ENCODE data around the gene PSMA7. TPM values are rescaled to one million over a fixed set of nuclear protein-coding genes. Genes with fewer than 3 reads are reported as not detected.

The PSMA7 gene
- polyA plus RNA-seq, 1 donor (not counting 4 experiments of a cell fraction or from before 2014, with no cell fraction given): 383 TPM

DNA sequence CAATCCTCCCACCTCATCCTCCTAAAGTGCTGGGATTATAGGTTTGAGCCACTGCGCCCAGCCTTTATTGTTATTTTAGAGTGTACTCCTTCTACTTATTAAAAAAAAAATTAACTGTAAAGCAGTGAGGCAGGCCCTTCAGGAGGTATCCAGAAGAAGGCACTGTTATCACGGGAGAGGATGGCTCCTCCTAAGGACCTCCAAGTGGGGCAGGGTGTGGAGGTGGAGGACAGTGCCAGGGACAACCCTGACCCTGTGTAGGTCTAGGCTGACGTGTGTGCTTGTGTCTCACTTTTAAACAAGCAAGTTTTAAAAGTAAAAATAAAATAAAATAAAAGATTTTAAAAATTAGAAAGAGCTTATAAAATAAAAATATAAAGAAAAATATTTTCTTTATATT lies 53.8 kb downstream of the PSMA7 start:
- H3K4me1 ChIP-seq (ENCODE audit: control insufficient read depth, extremely low read depth, insufficient read depth, low read length): peaks cover 5% of the 10 kb centered on the region
- H3K4me3 ChIP-seq (ENCODE audit: control insufficient read depth in 2 of 3, extremely low read depth in 1 of 3, insufficient read depth in 2 of 3, low read depth in 1 of 3, low read length in 3 of 3): no peak overlapping the region
- no peak overlapping the region for H3K9ac ChIP-seq (ENCODE audit: control insufficient read depth, extremely low read depth, insufficient read depth, low read length)
- FAIRE-seq (no peak), DNase-seq (ENCODE audit: low read depth, low spot score) (no peak)
- no peak overlapping the region for H3K27ac ChIP-seq (ENCODE audit: control insufficient read depth, insufficient read depth, low read length)
- TF ChIP-seq, protein P1, sequence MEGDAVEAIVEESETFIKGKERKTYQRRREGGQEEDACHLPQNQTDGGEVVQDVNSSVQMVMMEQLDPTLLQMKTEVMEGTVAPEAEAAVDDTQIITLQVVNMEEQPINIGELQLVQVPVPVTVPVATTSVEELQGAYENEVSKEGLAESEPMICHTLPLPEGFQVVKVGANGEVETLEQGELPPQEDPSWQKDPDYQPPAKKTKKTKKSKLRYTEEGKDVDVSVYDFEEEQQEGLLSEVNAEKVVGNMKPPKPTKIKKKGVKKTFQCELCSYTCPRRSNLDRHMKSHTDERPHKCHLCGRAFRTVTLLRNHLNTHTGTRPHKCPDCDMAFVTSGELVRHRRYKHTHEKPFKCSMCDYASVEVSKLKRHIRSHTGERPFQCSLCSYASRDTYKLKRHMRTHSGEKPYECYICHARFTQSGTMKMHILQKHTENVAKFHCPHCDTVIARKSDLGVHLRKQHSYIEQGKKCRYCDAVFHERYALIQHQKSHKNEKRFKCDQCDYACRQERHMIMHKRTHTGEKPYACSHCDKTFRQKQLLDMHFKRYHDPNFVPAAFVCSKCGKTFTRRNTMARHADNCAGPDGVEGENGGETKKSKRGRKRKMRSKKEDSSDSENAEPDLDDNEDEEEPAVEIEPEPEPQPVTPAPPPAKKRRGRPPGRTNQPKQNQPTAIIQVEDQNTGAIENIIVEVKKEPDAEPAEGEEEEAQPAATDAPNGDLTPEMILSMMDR (optimal IDR thresholded peaks at IDR 0.05 in 1 of 3, IDR thresholded peaks at IDR 0.05 in 1 of 3, conservative IDR thresholded peaks at IDR 0.05 in 1 of 3; ENCODE audit: extremely low read depth in 1 of 3, insufficient read depth in 2 of 3, low read length in 3 of 3): no peak
- TF ChIP-seq EZH2 (IDR thresholded peaks at IDR 0.05; ENCODE audit: low read length): no peak
- no peaks in the 10 kb centered on the region for H3K9me1 ChIP-seq (ENCODE audit: control insufficient read depth, extremely low read depth, insufficient read depth, low read length)
- no peak overlapping the region for H2AFZ ChIP-seq (ENCODE audit: control insufficient read depth, low read length)
- H3K79me2 ChIP-seq (ENCODE audit: control insufficient read depth, insufficient read depth, low read length): no peaks in the 10 kb centered on the region
- dilution Hi-C loops (cut with MboI; ENCODE audit: extremely low pct_ligation_motif_present, low sequenced_read_pairs): no loop called here
- no peaks in the 10 kb centered on the region for H3K36me3 ChIP-seq (ENCODE audit: control insufficient read depth in 2 of 2, extremely low read depth in 1 of 2, insufficient read depth in 2 of 2, low read length in 2 of 2)
- H3K27me3 ChIP-seq (ENCODE audit: control insufficient read depth, extremely low read depth, insufficient read depth, low read length): peaks cover 16% of the 10 kb centered on the region
- H4K20me1 ChIP-seq (ENCODE audit: control insufficient read depth, extremely low read depth, insufficient read depth, low read length): no peaks in the 10 kb centered on the region
- H3K4me2 ChIP-seq (ENCODE audit: control insufficient read depth, extremely low read depth, insufficient read depth, low read depth, low read length): no peak overlapping the region
- no peaks in the 10 kb centered on the region for H3K9me3 ChIP-seq (ENCODE audit: control insufficient read depth, low read depth, low read length)

DNA sequence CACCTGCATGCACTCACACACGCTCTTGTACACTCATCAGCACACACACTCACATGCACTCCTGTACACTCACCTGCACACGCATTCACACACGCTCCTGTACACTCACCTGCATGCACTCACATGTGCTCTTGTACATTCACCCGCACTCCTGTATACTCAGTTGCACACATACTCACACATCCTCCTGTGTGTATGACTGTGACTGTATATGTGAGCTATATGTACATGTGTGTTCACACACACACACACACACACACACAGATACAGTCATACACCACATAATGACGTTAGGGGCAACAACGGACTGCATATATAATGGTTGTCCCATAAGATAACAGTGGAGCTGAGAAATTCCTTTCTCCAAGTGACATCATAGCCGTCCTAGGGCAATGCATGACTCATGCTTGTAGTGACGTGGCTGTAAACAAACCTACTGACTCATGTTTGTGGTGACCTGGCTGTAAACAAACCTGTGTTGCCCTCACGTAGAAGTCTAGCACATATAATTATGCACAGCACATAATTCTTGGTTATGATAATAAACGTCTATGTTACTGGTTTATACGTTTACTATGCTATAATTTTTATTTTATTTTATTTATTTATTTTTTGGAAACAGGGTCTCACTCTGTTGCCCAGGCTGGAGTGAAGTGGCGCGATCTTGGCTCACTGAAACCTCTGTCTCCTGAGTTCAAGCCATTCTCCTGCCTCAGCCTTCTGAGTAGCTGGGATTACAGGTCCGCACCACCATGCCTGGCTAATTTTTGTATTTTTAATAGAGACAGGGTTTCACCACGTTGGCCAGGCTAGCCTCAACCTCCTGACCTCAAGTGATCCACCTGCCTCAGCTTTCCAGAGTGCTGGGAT lies 54.7 kb downstream of the PSMA7 start:
- no peaks in the 10 kb centered on the region for H3K36me3 ChIP-seq (ENCODE audit: control insufficient read depth in 2 of 2, extremely low read depth in 1 of 2, insufficient read depth in 2 of 2, low read length in 2 of 2)
- H3K4me2 ChIP-seq (ENCODE audit: control insufficient read depth, extremely low read depth, insufficient read depth, low read depth, low read length): no peak overlapping the region
- H3K4me3 ChIP-seq (ENCODE audit: control insufficient read depth in 2 of 3, extremely low read depth in 1 of 3, insufficient read depth in 2 of 3, low read depth in 1 of 3, low read length in 3 of 3): no peak overlapping the region
- TF ChIP-seq, protein P1 (optimal IDR thresholded peaks at IDR 0.05 in 1 of 3, IDR thresholded peaks at IDR 0.05 in 1 of 3, conservative IDR thresholded peaks at IDR 0.05 in 1 of 3; ENCODE audit: extremely low read depth in 1 of 3, insufficient read depth in 2 of 3, low read length in 3 of 3): no peak
- TF ChIP-seq EZH2 (IDR thresholded peaks at IDR 0.05; ENCODE audit: low read length): no peak
- no peaks in the 10 kb centered on the region for H3K79me2 ChIP-seq (ENCODE audit: control insufficient read depth, insufficient read depth, low read length)
- no peak overlapping the region for H2AFZ ChIP-seq (ENCODE audit: control insufficient read depth, low read length)
- no peak overlapping the region for H3K9ac ChIP-seq (ENCODE audit: control insufficient read depth, extremely low read depth, insufficient read depth, low read length)
- no peaks in the 10 kb centered on the region for H3K9me1 ChIP-seq (ENCODE audit: control insufficient read depth, extremely low read depth, insufficient read depth, low read length)
- peaks cover 5% of the 10 kb centered on the region for H3K4me1 ChIP-seq (ENCODE audit: control insufficient read depth, extremely low read depth, insufficient read depth, low read length)
- FAIRE-seq (no peak), DNase-seq (ENCODE audit: low read depth, low spot score) (peak; percentile 60)
- dilution Hi-C loops (cut with MboI; ENCODE audit: extremely low pct_ligation_motif_present, low sequenced_read_pairs): no loop called here
- no peaks in the 10 kb centered on the region for H3K9me3 ChIP-seq (ENCODE audit: control insufficient read depth, low read depth, low read length)
- peaks cover 16% of the 10 kb centered on the region for H3K27me3 ChIP-seq (ENCODE audit: control insufficient read depth, extremely low read depth, insufficient read depth, low read length)
- no peak overlapping the region for H3K27ac ChIP-seq (ENCODE audit: control insufficient read depth, insufficient read depth, low read length)
- no peaks in the 10 kb centered on the region for H4K20me1 ChIP-seq (ENCODE audit: control insufficient read depth, extremely low read depth, insufficient read depth, low read length)

All from keratinocyte (primary cell).